GM12891 (cell line): ENCODE data around the gene WEE2.

Experiments used
- POLR2A ChIP-seq: IDR thresholded peaks from 2 replicates; pipeline ENCODE4 v1.6.1; 2011; ENCODE audit warnings: low read depth, low read length, control low read depth
- POLR2AphosphoS5 ChIP-seq: IDR thresholded peaks from 2 replicates; pipeline ENCODE4 v1.6.1; 2011; ENCODE audit warnings: low read depth, low read length, control low read depth
- SPI1 ChIP-seq: IDR thresholded peaks from 2 replicates; pipeline ENCODE4 v1.6.1; 2011; ENCODE audit warnings: low read depth, low read length, control low read depth

DNA sequence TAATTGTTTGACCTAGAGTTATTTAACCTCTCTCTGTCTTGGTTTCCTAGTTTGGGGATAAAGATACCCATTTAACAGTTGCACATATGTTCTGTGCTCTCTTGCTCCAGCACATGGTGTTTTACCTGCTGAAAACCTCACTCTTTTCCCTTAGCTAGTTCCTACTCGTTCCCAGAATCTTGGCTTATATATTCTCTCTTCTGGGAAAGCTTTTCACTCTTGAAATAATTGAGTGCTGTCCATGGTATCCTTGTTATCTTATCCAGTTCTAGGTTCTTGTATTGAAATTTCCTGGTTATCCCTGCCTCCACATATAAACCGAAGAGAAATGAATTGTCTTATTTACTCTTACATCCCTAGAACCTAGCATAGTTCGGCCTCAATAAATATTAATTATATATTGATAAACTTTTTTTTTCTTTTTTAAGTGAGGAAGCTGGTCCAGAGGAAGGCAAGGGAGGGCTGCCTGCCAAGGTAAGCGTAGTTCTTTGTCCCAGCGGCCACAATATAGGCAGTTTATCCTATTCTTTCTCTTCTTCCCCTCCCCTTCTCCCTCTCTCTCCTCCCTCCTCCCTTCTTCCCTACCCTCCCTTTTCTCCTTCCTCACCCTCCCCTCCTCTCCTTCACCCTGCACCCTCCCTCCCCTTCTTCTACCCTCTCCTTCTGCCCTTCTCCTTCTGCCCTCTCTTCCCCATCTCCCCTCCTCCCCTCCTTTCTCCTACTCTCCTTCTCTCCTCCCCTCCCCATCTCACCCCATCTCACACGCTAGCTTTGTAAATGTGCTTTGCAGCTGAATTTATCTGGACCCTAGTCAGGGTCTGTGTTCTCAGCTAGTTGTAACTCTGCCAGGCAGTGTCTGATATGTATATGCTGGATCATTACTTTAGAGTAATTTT, 7.9 kb downstream of the WEE2 start:
- no peak for TF ChIP-seq POLR2AphosphoS5
- TF ChIP-seq POLR2A = no peak
- TF ChIP-seq SPI1 = no peak
